OCI-LY1 (cell line): ENCODE results near the gene TTC16.
"Not testable (repeated sequence)": the region's sequence is repeated elsewhere in the genome, so short reads cannot be mapped to it uniquely, and the experiment has no call there.

ENCODE experiments used
- H2AFZ ChIP-seq: fragments of 200-600 bp; sonication (generic), shearing (Covaris generic); 2 replicates; pipeline ENCODE4 v1.6.0; 2014; ENCODE audit warnings: antibody characterized with exemption, mild to moderate bottlenecking, low read length
- H3F3A ChIP-seq: fragments of 200-600 bp; sonication (generic), shearing (Covaris generic); 2 replicates; pipeline ENCODE4 v1.6.0; 2014; ENCODE audit warnings: mild to moderate bottlenecking, antibody characterized with exemption, low read length, moderate library complexity; ENCODE audit not compliant: insufficient read depth
- H3K27ac ChIP-seq: fragments of 200-600 bp; sonication (generic); 2 replicates; pipeline ENCODE4 v1.5.1; 2014; ENCODE audit warnings: low read length, mixed run types, mild to moderate bottlenecking, low read depth; ENCODE audit not compliant: poor library complexity, severe bottlenecking
- H3K27me3 ChIP-seq: fragments of 200-600 bp; sonication (generic); 2 replicates; pipeline ENCODE4 v1.6.0; 2014; ENCODE audit warnings: antibody characterized with exemption, mild to moderate bottlenecking, low read length, moderate library complexity; ENCODE audit not compliant: insufficient read depth
- H3K36me3 ChIP-seq: fragments of 200-600 bp; sonication (generic); 2 replicates; pipeline ENCODE4 v1.6.1; 2014; ENCODE audit warnings: mild to moderate bottlenecking, antibody characterized with exemption, low read length, moderate library complexity, mixed read lengths; ENCODE audit not compliant: insufficient read depth
- H3K4me1 ChIP-seq: fragments of 200-600 bp; sonication (generic); 2 replicates; pipeline ENCODE4 v1.5.1; 2014; ENCODE audit warnings: mild to moderate bottlenecking, low read length, moderate library complexity; ENCODE audit not compliant: insufficient read depth, severe bottlenecking
- H3K4me2 ChIP-seq: fragments of 200-600 bp; sonication (generic), shearing (Covaris generic); 2 replicates; pipeline ENCODE4 v1.6.1; 2014; ENCODE audit warnings: low read length
- H3K4me3 ChIP-seq: fragments of 200-600 bp; sonication (generic); 2 replicates; pipeline ENCODE4 v1.5.1; 2014; ENCODE audit warnings: low read length, low read depth, mild to moderate bottlenecking, mixed read lengths; ENCODE audit not compliant: poor library complexity, severe bottlenecking
- H3K79me2 ChIP-seq: fragments of 200-600 bp; shearing (Covaris generic); 2 replicates; pipeline ENCODE4 v1.6.1; 2016; ENCODE audit warnings: mixed run types, low read length, mixed read lengths; ENCODE audit not compliant: insufficient read depth
- H3K9ac ChIP-seq: fragments of 200-600 bp; sonication (generic), shearing (Covaris generic); 2 replicates; pipeline ENCODE4 v1.6.1; 2014; ENCODE audit warnings: mild to moderate bottlenecking, low read length, mixed read lengths
- H3K9me2 ChIP-seq: fragments of 200-600 bp; sonication (generic), shearing (Covaris generic); 2 replicates; pipeline ENCODE4 v1.6.1; 2014; ENCODE audit warnings: low read depth, mild to moderate bottlenecking, low read length, mixed read lengths
- H3K9me3 ChIP-seq: fragments of 200-600 bp; shearing (Covaris generic); 2 replicates; pipeline ENCODE4 v1.6.1; 2014; ENCODE audit warnings: low read length, mixed read lengths
- H4K20me1 ChIP-seq: fragments of 200-600 bp; sonication (generic), shearing (Covaris generic); 2 replicates; pipeline ENCODE4 v1.6.0; 2016; ENCODE audit warnings: mild to moderate bottlenecking, low read length; ENCODE audit not compliant: insufficient read depth
- EZH2 ChIP-seq: fragments of 200-600 bp; sonication (generic), shearing (Covaris generic); IDR thresholded peaks from 2 replicates; pipeline ENCODE4 v1.8.0; 2017; ENCODE audit warnings: borderline replicate concordance, mixed run types, mild to moderate bottlenecking, antibody characterized with exemption, low read length, moderate library complexity, mixed read lengths
- TF ChIP-seq, protein P1 (sequence below): fragments of 200-600 bp; sonication (generic), shearing (Covaris generic); IDR thresholded peaks from 2 replicates; pipeline ENCODE4 v1.5.1; 2017; ENCODE audit warnings: mild to moderate bottlenecking, antibody characterized with exemption, low read length, moderate library complexity, mixed read lengths

The TTC16 gene

DNA sequence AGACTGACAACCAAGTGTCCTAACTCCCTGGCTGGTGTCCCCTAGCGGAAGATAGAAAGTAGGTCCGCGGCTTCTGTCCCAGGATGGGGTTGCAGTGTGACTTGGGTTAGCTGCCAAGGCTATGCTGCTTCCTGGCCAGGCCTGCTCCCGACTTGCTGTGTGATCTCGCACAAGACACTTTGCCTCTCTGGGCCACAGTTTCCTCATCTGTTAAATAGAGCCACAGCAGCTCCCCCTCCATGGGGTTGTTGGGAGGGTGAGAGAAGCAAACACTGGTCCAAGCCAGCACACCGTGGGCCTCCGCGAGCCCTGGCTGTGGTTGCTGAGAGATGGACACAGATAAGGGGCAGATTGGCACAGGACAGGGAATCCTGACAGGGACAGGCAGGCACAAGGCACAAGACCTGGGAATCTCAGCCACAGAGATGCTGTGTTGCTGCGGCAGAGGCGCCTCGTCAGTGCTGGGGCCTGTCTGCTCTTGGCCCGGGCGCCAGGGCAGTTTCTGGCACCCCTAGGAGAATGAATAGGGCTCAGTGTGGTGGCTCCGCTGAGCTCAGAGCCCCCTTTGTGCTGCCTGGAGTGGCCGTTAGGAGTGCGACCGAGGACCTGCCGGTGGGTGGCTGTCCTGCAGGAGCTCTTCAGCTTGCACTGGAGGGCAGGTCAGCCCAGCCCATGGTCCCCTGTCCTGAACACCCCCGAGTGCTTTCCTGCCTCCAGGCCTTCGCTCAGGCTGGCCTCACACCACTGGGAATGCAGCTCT, 64.4 kb downstream of the TTC16 start:
- H3K9ac ChIP-seq: no peak overlapping the region
- H3K9me2 ChIP-seq: no peaks in the 10 kb centered on the region
- peaks cover 75% of the 10 kb centered on the region for H3K4me1 ChIP-seq
- H3K4me2 ChIP-seq: no peak overlapping the region
- H4K20me1 ChIP-seq: no peaks in the 10 kb centered on the region
- no peaks in the 10 kb centered on the region for H3K9me3 ChIP-seq
- 0 out of 2 replicates have a peak, but pooled peaks cover 4% of the 10 kb centered on the region for H3F3A ChIP-seq
- no peaks in the 10 kb centered on the region for H3K27me3 ChIP-seq
- H2AFZ ChIP-seq: no peak overlapping the region
- 0 out of 2 replicates have a peak, but pooled peaks cover 4% of the 10 kb centered on the region for H3K36me3 ChIP-seq
- peak overlapping the region; percentile 95 for H3K27ac ChIP-seq
- TF ChIP-seq, protein P1, sequence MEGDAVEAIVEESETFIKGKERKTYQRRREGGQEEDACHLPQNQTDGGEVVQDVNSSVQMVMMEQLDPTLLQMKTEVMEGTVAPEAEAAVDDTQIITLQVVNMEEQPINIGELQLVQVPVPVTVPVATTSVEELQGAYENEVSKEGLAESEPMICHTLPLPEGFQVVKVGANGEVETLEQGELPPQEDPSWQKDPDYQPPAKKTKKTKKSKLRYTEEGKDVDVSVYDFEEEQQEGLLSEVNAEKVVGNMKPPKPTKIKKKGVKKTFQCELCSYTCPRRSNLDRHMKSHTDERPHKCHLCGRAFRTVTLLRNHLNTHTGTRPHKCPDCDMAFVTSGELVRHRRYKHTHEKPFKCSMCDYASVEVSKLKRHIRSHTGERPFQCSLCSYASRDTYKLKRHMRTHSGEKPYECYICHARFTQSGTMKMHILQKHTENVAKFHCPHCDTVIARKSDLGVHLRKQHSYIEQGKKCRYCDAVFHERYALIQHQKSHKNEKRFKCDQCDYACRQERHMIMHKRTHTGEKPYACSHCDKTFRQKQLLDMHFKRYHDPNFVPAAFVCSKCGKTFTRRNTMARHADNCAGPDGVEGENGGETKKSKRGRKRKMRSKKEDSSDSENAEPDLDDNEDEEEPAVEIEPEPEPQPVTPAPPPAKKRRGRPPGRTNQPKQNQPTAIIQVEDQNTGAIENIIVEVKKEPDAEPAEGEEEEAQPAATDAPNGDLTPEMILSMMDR: no peak
- TF ChIP-seq EZH2: no peak
- no peaks in the 10 kb centered on the region; the same call in 1 of the 2 replicates for H3K79me2 ChIP-seq
- H3K4me3 ChIP-seq: no peak overlapping the region

DNA sequence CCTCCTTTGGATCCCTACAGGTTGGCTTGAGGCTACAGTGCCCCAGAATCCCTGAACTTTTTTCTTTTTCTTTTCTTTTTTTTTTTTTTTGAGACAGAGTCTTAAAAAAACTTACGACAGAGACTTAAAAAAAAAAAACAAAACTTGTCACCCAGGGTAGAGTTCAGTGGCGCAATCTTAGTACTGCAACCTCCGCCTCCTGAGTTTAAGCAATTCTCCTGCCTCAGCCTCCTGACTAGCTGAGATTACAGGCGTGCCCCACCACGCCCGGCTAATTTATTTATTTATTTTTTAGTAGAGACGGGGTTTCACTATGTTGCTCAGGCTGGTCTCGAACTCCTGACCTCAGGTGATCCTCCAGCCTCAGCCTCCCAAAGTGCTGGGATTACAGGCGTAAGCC, 65.0 kb downstream of the TTC16 start:
- not testable (repeated sequence) for H3K27me3 ChIP-seq, H3F3A ChIP-seq, H3K4me2 ChIP-seq, H3K4me3 ChIP-seq, H4K20me1 ChIP-seq, H3K9me2 ChIP-seq, H3K36me3 ChIP-seq, H3K79me2 ChIP-seq, H2AFZ ChIP-seq, H3K9me3 ChIP-seq, H3K9ac ChIP-seq
- Histone ChIP-seq H3K27ac (peak overlapping the region; percentile 95), H3K4me1 (peaks cover 69% of the 10 kb centered on the region)
